Pancreas (tissue), 10 donors: ENCODE results near the gene ABCA2. TPM values are rescaled to one million over a fixed set of nuclear protein-coding genes. Genes with fewer than 3 reads are reported as not detected.
A peak's percentile ranks its signal among the peaks of the same experiment; 100 is the strongest.

Source experiments
- ATAC-seq, 4 donors: fragments of 200-7000 bp; cut with Tn5 transposase; one replicate each; pipeline versions ENCODE4 v1.8.0 to v1.9.1; 2020; ENCODE audit warnings: mild to moderate bottlenecking in 4 of 4, moderate library complexity in 4 of 4
- DNase-seq, 6 donors: peaks; one replicate each; pipeline ENCODE4 v3.0.0-alpha.2; 2020
- FAIRE-seq: peaks from 2 replicates; lab custom pipeline; 2012; peaks lifted over from hg19 to GRCh38; lab: Jason Lieb, UNC
- H3K27ac ChIP-seq, 4 donors: fragments of 200-600 bp; sonication (generic); 1 replicate in 3 of 4; 2 replicates in 1 of 4; pipeline versions ENCODE4 v1.5.0 to v1.8.0; 2020
- H3K27me3 ChIP-seq, 4 donors: fragments of 200-600 bp; one replicate each; pipeline ENCODE4 v1.8.0; 2021
- H3K36me3 ChIP-seq, 3 donors: fragments of 200-600 bp; sonication (generic) in 1 of 3; one replicate each; pipeline versions ENCODE4 v1.5.0 to v1.8.0; 2020 to 2021
- H3K4me1 ChIP-seq, 3 donors: fragments of 200-600 bp; one replicate each; pipeline ENCODE4 v1.8.0; 2021
- H3K4me3 ChIP-seq, 4 donors: fragments of 200-600 bp; sonication (generic) in 2 of 4; one replicate each; pipeline versions ENCODE4 v1.5.0 to v1.8.0; 2020 to 2021
- H3K9me3 ChIP-seq, 4 donors: fragments of 200-600 bp; one replicate each; pipeline ENCODE4 v1.8.0; 2021
- WGBS, 2 donors: extraction: QIAGEN DNeasy Blood & Tissue Kit; methylation state at CpG; one replicate each; pipeline ENCODE4 v1.1.7; 2013; 5-methylcytosine and 5-hydroxymethylcytosine counted together
- intact Hi-C, 3 donors: fragments of 100-400 bp; cut with DNase I; formaldehyde crosslinking; loops; one replicate each; pipeline versions ENCODE4 v1.11.1 to v1.14.2; 2022
- polyA plus RNA-seq, 2 donors: library from polyadenylated mRNA; stranded (reverse); fragments of 200-250 nt; gene quantifications; one replicate each; pipeline ENCODE4 v1.2.3, GENCODE V29; 2013
- total RNA-seq, 6 donors: library from RNA; stranded (reverse); fragmentation: NEBNext Ultra II Directional in 4 of 6; extraction: Animal tissue kit (Norgen Biotek cat#: 25700) in 4 of 6; gene quantifications; one replicate each; pipeline versions ENCODE4 v1.2.1 to v1.2.4, GENCODE V29; 2021 to 2023
- TF ChIP-seq, protein P1 (sequence below), 4 donors: fragments of 200-600 bp; sonication (generic) in 3 of 4; IDR thresholded peaks; one replicate each; pipeline versions ENCODE4 v1.5.0 to v1.8.0; 2021; ENCODE audit warnings: antibody characterized with exemption in 4 of 4
- donor health status: healthy with polysubstance abuse.
- donor health status: DM: no; HTN: no; CAD: no; lungs with moderate emphysema.
- donor health status: DM: no; HTN: no; CAD: no.
- donor health status: control.
- donor health status: control.
- donor health status: Bipolar disorder and iron deficiency.
- donor health status: DM: yes; HTN: yes; CAD: no.
- donor health status: DM: no; HTN: no; CAD: no.
- donor health status: DM: no; HTN: no; CAD: no.
- donor health status: DM: yes; HTN: yes; CAD: no.

The ABCA2 gene
- total and polyA plus RNA-seq, 8 donors = 16.2 to 80.0 (median 27.5) TPM

DNA sequence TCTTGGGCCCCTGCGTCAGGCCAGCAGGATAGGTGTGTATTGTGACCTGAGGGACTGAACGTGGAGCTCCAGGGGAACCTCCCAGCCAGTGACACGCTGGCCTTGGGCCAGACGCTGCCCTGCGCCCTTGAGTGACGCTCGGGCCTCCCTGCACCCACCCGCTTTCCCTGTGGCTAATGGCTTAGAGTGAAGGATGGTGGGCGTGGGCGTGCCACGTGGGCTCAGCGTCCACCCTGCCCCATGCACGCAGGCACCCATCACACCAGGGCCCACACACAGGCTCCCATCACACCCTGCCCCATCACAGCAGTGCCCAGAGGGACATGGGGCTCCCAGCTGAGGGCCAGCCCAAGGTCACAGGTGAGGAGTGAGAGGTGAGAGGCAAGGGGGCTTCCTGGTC, 9.0 kb upstream of the ABCA2 start:
- Histone ChIP-seq H3K9me3 (no peaks in the 10 kb centered on the region), H3K27me3 (no peaks in the 10 kb centered on the region), H3K27ac (no peak overlapping the region), H3K4me1 (no peaks in the 10 kb centered on the region), H3K4me3 (no peak overlapping the region), H3K36me3 (peaks cover 0 to 7% (median 0%) of the 10 kb centered on the region in 3 donors)
- FAIRE-seq (no peak), ATAC-seq (no peak), DNase-seq (no peak)
- TF ChIP-seq, protein P1, sequence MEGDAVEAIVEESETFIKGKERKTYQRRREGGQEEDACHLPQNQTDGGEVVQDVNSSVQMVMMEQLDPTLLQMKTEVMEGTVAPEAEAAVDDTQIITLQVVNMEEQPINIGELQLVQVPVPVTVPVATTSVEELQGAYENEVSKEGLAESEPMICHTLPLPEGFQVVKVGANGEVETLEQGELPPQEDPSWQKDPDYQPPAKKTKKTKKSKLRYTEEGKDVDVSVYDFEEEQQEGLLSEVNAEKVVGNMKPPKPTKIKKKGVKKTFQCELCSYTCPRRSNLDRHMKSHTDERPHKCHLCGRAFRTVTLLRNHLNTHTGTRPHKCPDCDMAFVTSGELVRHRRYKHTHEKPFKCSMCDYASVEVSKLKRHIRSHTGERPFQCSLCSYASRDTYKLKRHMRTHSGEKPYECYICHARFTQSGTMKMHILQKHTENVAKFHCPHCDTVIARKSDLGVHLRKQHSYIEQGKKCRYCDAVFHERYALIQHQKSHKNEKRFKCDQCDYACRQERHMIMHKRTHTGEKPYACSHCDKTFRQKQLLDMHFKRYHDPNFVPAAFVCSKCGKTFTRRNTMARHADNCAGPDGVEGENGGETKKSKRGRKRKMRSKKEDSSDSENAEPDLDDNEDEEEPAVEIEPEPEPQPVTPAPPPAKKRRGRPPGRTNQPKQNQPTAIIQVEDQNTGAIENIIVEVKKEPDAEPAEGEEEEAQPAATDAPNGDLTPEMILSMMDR (IDR thresholded peaks at IDR 0.05) = no peak
- intact Hi-C loops = loop anchor here in 2 of 3 donors (5.0 kb wide), 2 partner anchors 90 to 250 kb away; partner anchors contain the start of gene C8G (in 1 of the 2)
- WGBS, 2 donors = 61% methylated on average over 13 of the region's 13 CpGs

DNA sequence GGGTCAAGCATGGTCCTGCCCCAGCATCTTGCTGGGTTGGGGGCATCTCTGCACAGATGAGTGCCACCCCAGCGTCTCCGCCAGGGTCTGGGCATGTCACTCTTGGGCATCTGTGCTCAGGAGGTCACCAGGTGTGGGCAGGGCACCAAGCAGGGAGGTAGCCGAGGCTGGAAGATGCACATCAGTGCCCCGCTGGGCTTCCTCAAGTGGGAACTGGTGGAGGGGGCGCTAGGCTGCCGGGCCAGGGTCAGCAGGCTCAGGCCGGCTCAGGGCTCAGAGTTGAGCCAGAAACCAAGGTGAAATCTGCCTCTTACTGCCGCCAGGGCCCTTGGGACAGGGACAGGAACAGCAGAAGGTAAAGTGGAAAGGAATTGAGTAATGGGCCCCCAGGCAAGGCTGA, 7.9 kb upstream of the ABCA2 start:
- Histone ChIP-seq H3K27me3 (no peaks in the 10 kb centered on the region), H3K36me3 (peaks cover 0 to 7% (median 0%) of the 10 kb centered on the region in 3 donors), H3K4me3 (no peak overlapping the region), H3K9me3 (no peaks in the 10 kb centered on the region), H3K4me1 (no peaks in the 10 kb centered on the region), H3K27ac (no peak overlapping the region)
- FAIRE-seq (no peak), ATAC-seq (peak in 1 of 4 donors; percentile 5), DNase-seq (no peak)
- 66 to 74% methylated on average over 8 of the region's 8 CpGs for WGBS, 2 donors
- intact Hi-C loops = loop anchor here in 2 of 3 donors (5.0 kb wide), 2 partner anchors 89 to 249 kb away; partner anchors contain the start of gene C8G (in 1 of the 2)
- TF ChIP-seq, protein P1 (IDR thresholded peaks at IDR 0.05) = no peak

DNA sequence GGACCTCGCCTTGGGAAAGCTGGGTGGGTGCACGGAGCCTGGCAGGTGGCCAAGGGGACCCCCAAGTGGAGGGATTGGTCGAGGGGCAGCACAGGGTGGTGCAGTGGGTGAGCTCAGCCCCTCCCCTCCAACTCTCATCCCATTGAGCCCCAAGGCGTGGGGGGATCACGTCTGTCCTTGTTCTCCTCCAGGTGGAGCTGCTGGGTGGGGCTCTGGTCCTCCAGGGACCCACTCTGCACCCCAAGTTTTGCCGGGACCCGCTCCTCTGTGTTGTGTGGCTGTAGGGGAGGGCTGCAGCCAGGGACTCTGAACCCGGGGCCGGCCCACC, 7.4 kb upstream of the ABCA2 start:
- TF ChIP-seq, protein P1 (IDR thresholded peaks at IDR 0.05) = no peak

DNA sequence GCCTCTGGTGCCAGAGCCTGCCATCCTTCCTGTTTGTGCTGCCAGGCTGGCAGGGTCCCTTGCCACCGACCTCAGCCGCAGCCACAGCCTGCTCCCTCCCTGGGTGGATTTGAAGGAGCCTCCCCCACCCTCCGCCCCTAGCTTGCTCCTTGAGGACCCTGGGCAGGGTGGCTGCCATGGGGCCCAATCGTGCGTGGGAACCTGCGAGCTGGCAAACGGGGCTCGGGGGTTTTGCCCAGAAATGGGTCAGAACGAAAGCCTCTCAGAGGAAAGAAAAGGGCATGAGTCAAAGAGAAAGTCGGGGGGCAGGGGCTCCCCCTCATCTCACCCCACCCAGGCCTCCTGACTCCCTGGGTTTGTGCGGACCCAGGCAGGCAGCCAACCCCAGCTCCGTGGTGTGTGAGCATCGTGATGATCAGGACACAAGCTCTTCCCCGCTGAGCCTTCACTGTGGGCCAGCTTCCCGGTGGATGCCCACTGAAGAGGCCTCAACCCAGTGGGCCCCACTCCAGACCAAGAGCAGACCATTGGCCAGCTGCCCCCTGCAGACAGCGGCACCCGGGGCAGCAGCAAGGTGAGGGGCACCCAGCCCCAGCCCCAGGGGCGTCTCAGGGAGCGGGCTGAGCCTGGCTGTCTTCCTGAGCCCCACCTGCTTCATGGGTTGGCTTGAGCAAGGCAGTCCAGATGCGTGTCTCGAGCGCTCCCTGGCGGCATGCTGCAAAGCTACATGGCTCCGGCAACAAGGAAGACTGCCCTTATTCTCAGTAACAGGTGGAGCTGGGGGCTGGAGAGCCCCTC, 6.9 kb upstream of the ABCA2 start:
- Histone ChIP-seq H3K4me1 (no peaks in the 10 kb centered on the region), H3K4me3 (no peak overlapping the region), H3K27ac (no peak overlapping the region), H3K36me3 (peaks cover 0 to 7% (median 0%) of the 10 kb centered on the region in 3 donors), H3K27me3 (no peaks in the 10 kb centered on the region), H3K9me3 (no peaks in the 10 kb centered on the region)
- intact Hi-C loops = loop anchor here in 2 of 3 donors (5.0 kb wide), 3 partner anchors 88 to 263 kb away; partner anchors contain the start of gene C8G (in 1 of the 2)
- DNase-seq = peak; percentile 73 to 95 (median 88)
- 17 to 20% methylated on average over 24 of the region's 24 CpGs for WGBS, 2 donors
- peak; percentile 82 to 91 (median 90) for ATAC-seq
- TF ChIP-seq, protein P1 (IDR thresholded peaks at IDR 0.05) = peak; percentile 80 to 88 (median 83)
- no peak for FAIRE-seq

More for the DNA sequence above, 7.4 kb upstream of the ABCA2 start:
- DNase-seq = no peak
- no peak overlapping the region for H3K4me3 ChIP-seq
- no peaks in the 10 kb centered on the region for H3K27me3 ChIP-seq
- H3K36me3 ChIP-seq = peaks cover 0 to 7% (median 0%) of the 10 kb centered on the region in 3 donors
- 28 to 33% methylated on average over 9 of the region's 9 CpGs for WGBS, 2 donors
- no peak for FAIRE-seq
- no peaks in the 10 kb centered on the region for H3K4me1 ChIP-seq
- no peaks in the 10 kb centered on the region for H3K9me3 ChIP-seq
- no peak overlapping the region for H3K27ac ChIP-seq
- peak; percentile 3 to 18 (median 6) for ATAC-seq
- intact Hi-C loops = loop anchor here in 2 of 3 donors (5.0 kb wide), 2 partner anchors 88 to 248 kb away; partner anchors contain the start of gene C8G (in 1 of the 2)
